DOHH2 (cell line): ENCODE measurements around the gene SLAMF1.

Experiments
- H3F3A ChIP-seq: fragments of 200-600 bp; sonication (generic), shearing (Covaris generic); 2 replicates; pipeline ENCODE4 v1.6.0; 2016; ENCODE audit warnings: antibody characterized with exemption, mild to moderate bottlenecking; ENCODE audit not compliant: control insufficient read depth, insufficient read depth
- H3K27ac ChIP-seq: fragments of 200-600 bp; sonication (generic); 2 replicates; pipeline ENCODE4 v1.5.1; 2014; ENCODE audit warnings: low read depth, mild to moderate bottlenecking, low read length, moderate library complexity
- H3K27me3 ChIP-seq: fragments of 200-600 bp; sonication (generic); 2 replicates; pipeline ENCODE4 v1.6.1; 2014; ENCODE audit warnings: mild to moderate bottlenecking, low read length, mixed read lengths; ENCODE audit not compliant: control insufficient read depth
- H3K36me3 ChIP-seq: fragments of 200-600 bp; sonication (generic); 2 replicates; pipeline ENCODE4 v1.6.1; 2014; ENCODE audit warnings: mild to moderate bottlenecking, low read length, moderate library complexity, mixed read lengths; ENCODE audit not compliant: control insufficient read depth
- H3K4me1 ChIP-seq: fragments of 200-600 bp; sonication (generic); 2 replicates; pipeline ENCODE4 v1.6.1; 2014; ENCODE audit warnings: mild to moderate bottlenecking, low read length, mixed read lengths; ENCODE audit not compliant: control insufficient read depth
- H3K4me2 ChIP-seq: fragments of 200-600 bp; sonication (generic); 2 replicates; pipeline ENCODE4 v1.6.0; 2014; ENCODE audit warnings: mild to moderate bottlenecking, low read length, moderate library complexity
- H3K4me3 ChIP-seq: fragments of 200-600 bp; sonication (generic); 2 replicates; pipeline ENCODE4 v1.5.1; 2014; ENCODE audit warnings: mild to moderate bottlenecking, low read length, mixed read lengths
- H3K79me2 ChIP-seq: fragments of 200-600 bp; sonication (generic); 2 replicates; pipeline ENCODE4 v1.6.1; 2014; ENCODE audit warnings: mild to moderate bottlenecking, low read length, mixed read lengths; ENCODE audit not compliant: control insufficient read depth
- H3K9me2 ChIP-seq: fragments of 200-600 bp; sonication (generic); replicated peaks from 2 replicates; pipeline ENCODE4 v1.6.1; 2014; ENCODE audit warnings: mild to moderate bottlenecking, low read length, mixed read lengths; ENCODE audit not compliant: control insufficient read depth
- H3K9me3 ChIP-seq: fragments of 200-600 bp; sonication (generic); 2 replicates; pipeline ENCODE4 v1.6.1; 2014; ENCODE audit warnings: antibody characterized with exemption, low read length, mixed read lengths; ENCODE audit not compliant: control insufficient read depth, insufficient read depth
- H4K20me1 ChIP-seq: fragments of 200-600 bp; sonication (generic); 2 replicates; pipeline ENCODE4 v1.6.0; 2014; ENCODE audit warnings: low read depth, mild to moderate bottlenecking, antibody characterized with exemption, low read length, moderate library complexity; ENCODE audit not compliant: control insufficient read depth, insufficient read depth
- EZH2phosphoT487 ChIP-seq: fragments of 200-600 bp; sonication (generic); IDR thresholded peaks from 2 replicates; pipeline ENCODE4 v1.6.1; 2017; ENCODE audit warnings: borderline replicate concordance, mild to moderate bottlenecking, antibody characterized with exemption, low read length, moderate library complexity, mixed read lengths
- TF ChIP-seq, protein P1 (sequence below): fragments of 200-600 bp; sonication (generic); IDR thresholded peaks from one replicate; pipeline ENCODE4 v1.5.1; 2014; ENCODE audit warnings: antibody characterized with exemption, mild to moderate bottlenecking, low read depth, low read length; ENCODE audit not compliant: poor library complexity, severe bottlenecking

The SLAMF1 gene

DNA sequence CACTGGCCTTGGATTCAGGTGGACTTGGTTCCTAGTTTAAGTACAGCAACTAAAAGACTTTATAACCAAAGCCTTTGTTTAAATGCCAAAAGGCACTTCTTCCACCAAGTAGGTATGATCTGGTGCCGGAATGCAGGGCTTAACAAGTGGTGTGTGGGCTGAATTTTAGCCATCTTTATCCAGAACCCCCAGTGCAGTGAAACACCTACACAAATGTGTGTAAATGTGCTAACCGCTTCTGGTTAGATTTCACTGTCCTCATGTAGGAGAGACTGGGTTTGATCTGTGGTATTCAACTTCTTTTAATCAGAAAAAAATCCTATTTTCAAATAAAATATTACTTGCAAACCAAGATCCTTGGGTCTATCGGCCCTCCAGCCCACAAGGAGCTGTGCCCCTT is 10.3 kb downstream of the SLAMF1 start:
- H3K4me1 ChIP-seq, result peaks cover 32% of the 10 kb centered on the region
- H3K4me3 ChIP-seq, result no peak overlapping the region
- no peaks in the 10 kb centered on the region for H4K20me1 ChIP-seq
- no peaks in the 10 kb centered on the region for H3K36me3 ChIP-seq
- no peak for TF ChIP-seq EZH2phosphoT487
- TF ChIP-seq, protein P1, sequence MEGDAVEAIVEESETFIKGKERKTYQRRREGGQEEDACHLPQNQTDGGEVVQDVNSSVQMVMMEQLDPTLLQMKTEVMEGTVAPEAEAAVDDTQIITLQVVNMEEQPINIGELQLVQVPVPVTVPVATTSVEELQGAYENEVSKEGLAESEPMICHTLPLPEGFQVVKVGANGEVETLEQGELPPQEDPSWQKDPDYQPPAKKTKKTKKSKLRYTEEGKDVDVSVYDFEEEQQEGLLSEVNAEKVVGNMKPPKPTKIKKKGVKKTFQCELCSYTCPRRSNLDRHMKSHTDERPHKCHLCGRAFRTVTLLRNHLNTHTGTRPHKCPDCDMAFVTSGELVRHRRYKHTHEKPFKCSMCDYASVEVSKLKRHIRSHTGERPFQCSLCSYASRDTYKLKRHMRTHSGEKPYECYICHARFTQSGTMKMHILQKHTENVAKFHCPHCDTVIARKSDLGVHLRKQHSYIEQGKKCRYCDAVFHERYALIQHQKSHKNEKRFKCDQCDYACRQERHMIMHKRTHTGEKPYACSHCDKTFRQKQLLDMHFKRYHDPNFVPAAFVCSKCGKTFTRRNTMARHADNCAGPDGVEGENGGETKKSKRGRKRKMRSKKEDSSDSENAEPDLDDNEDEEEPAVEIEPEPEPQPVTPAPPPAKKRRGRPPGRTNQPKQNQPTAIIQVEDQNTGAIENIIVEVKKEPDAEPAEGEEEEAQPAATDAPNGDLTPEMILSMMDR, result no peak
- H3K27me3 ChIP-seq, result no peaks in the 10 kb centered on the region
- no peaks in the 10 kb centered on the region for H3F3A ChIP-seq
- no peaks in the 10 kb centered on the region for H3K9me2 ChIP-seq
- H3K4me2 ChIP-seq, result no peak overlapping the region
- H3K79me2 ChIP-seq, result no peaks in the 10 kb centered on the region
- no peak overlapping the region for H3K27ac ChIP-seq
- H3K9me3 ChIP-seq, result no peaks in the 10 kb centered on the region

- TF ChIP-seq, protein P1, result no peak
- TF ChIP-seq EZH2phosphoT487, result no peak
- Histone ChIP-seq H4K20me1 (no peaks in the 10 kb centered on the region), H3F3A (no peaks in the 10 kb centered on the region), H3K79me2 (no peaks in the 10 kb centered on the region), H3K4me2 (no peak overlapping the region), H3K27me3 (no peaks in the 10 kb centered on the region), H3K36me3 (no peaks in the 10 kb centered on the region), H3K4me3 (no peak overlapping the region), H3K4me1 (peaks cover 32% of the 10 kb centered on the region), H3K9me2 (no peaks in the 10 kb centered on the region), H3K9me3 (no peaks in the 10 kb centered on the region), H3K27ac (no peak overlapping the region)
Observed at GRCh38 chr1:160636076-160636475, 10.8 kb downstream of the SLAMF1 start.

DNA sequence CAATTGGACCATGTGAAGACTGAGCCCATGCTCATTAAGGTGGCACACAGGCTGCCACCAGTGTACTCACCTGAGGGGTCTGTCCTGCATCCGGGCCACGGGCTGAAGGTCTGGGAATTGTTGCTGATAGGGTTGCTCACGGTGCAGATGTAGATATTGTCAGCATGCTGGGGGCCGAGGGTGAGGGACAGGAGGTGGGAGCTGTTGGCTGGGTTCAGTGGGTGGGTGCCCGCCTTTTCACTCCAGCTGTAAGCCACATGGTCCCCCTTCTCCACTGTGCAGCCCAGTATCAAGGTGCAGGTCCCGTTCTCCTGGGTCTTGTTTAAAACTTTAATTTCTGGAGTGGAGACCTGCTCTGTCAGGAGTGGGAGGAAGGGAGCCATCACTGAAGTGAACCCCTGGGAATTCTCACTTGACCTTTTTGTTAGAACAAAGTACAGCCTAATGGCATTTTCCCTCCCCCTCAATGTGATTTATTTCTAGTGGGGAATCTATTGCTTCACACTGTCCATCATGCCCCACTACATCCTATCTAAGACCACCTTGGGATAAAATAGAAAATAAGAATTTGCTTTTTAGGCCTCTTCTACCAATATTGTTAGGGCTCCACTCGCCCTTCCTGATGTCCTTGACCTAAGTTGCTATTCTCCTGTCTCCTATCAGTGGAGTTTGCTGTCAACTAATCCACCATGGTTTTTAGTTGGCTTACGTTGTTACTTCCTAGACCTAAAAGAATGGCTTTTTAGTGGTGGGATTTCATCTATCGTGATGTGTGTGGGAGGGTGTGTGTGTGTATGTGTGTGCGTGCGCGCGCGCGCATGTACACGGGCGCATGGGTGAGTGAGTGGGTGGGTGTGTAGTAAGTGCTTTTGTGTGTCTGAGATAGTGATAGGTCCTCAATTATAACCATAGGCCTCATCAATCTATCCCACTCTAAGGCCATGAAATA is 12.0 kb downstream of the SLAMF1 start:
- TF ChIP-seq, protein P1, result no peak
- no peak for TF ChIP-seq EZH2phosphoT487
- Histone ChIP-seq H3K79me2 (no peaks in the 10 kb centered on the region), H3K36me3 (no peaks in the 10 kb centered on the region), H3F3A (no peaks in the 10 kb centered on the region), H3K4me3 (no peak overlapping the region), H3K9me3 (no peaks in the 10 kb centered on the region), H3K27me3 (no peaks in the 10 kb centered on the region), H3K4me1 (peaks cover 34% of the 10 kb centered on the region), H3K9me2 (no peaks in the 10 kb centered on the region), H4K20me1 (no peaks in the 10 kb centered on the region), H3K4me2 (no peak overlapping the region), H3K27ac (no peak overlapping the region)
